ENCODE results near the gene VPS13D. TPM values are rescaled to one million over a fixed set of nuclear protein-coding genes. Genes with fewer than 3 reads are reported as not detected.
A peak's percentile ranks its signal among the peaks of the same experiment; 100 is the strongest.

VPS13D gene
- total RNA-seq, 1 experiment from 2014 or later: 30.7 TPM

- DNase-seq (peak; percentile 37), ATAC-seq (no peak)
- Histone ChIP-seq H3K4me2 (ENCODE audit: low read length) (no peak overlapping the region), H2AFZ (ENCODE audit: low read length) (no peak overlapping the region), H4K20me1 (ENCODE audit: low read length) (no peaks in the 10 kb centered on the region), H3K4me1 (ENCODE audit: insufficient read depth, low read length) (no peaks in the 10 kb centered on the region), H3K27ac (ENCODE audit: low read length) (no peak overlapping the region), H3F3A (ENCODE audit: low read length, unreplicated experiment) (no peaks in the 10 kb centered on the region), H3K36me3 (ENCODE audit: low read depth, low read length) (peaks cover 50% of the 10 kb centered on the region), H3K9me3 (ENCODE audit: low read length) (no peaks in the 10 kb centered on the region), H3K9me2 (replicated peaks; ENCODE audit: low read length) (no peaks in the 10 kb centered on the region), H3K79me2 (ENCODE audit: low read length) (no peaks in the 10 kb centered on the region), H3K27me3 (ENCODE audit: low read length) (no peaks in the 10 kb centered on the region), H3K4me3 (ENCODE audit: low read length) (no peak overlapping the region), H3K9ac (ENCODE audit: low read length) (no peak overlapping the region)
- peak; percentile 74 for TF ChIP-seq CTCF (conservative IDR thresholded peaks at IDR 0.05; ENCODE audit: low read depth, low read length)
- TF ChIP-seq EZH2phosphoT487 (IDR thresholded peaks at IDR 0.05; ENCODE audit: borderline replicate concordance, low read length): no peak
- intact Hi-C loops (cut with micrococcal nuclease): no loop called here
- POLR2A ChIA-PET (ENCODE audit: unreplicated experiment): no interaction called here
- CTCF ChIA-PET: interaction anchor here (0.5 to 1.0 kb wide), 2 partner anchors 14 to 383 kb away, joined by 4 to 5 read pairs; no protein-coding TSS in a partner anchor
- BruUV-seq (replicated peaks): no TSS peak
Measured at GRCh38 chr1:12275370-12275769, 45.5 kb downstream of the VPS13D start.

- BruUV-seq (replicated peaks): no TSS peak
- POLR2A ChIA-PET (ENCODE audit: unreplicated experiment): no interaction called here
- H3K4me1 ChIP-seq (ENCODE audit: insufficient read depth, low read length): no peaks in the 10 kb centered on the region
- H3K36me3 ChIP-seq (ENCODE audit: low read depth, low read length): peaks cover 46% of the 10 kb centered on the region
- no peaks in the 10 kb centered on the region for H4K20me1 ChIP-seq (ENCODE audit: low read length)
- H3K27me3 ChIP-seq (ENCODE audit: low read length): no peaks in the 10 kb centered on the region
- ATAC-seq (peak; percentile 52; the same call in 1 of the 2 replicates), DNase-seq (peak; percentile 53)
- CTCF ChIA-PET: interaction anchor here (0.6 kb wide), 2 partner anchors 151 to 342 kb away, joined by 3 to 11 read pairs; partner anchors contain the start of gene DHRS3
- no peaks in the 10 kb centered on the region for H3K9me2 ChIP-seq (replicated peaks; ENCODE audit: low read length)
- H3F3A ChIP-seq (ENCODE audit: low read length, unreplicated experiment): no peaks in the 10 kb centered on the region
- no peak overlapping the region for H2AFZ ChIP-seq (ENCODE audit: low read length)
- H3K79me2 ChIP-seq (ENCODE audit: low read length): no peaks in the 10 kb centered on the region
- no peak overlapping the region for H3K4me2 ChIP-seq (ENCODE audit: low read length)
- no peaks in the 10 kb centered on the region for H3K9me3 ChIP-seq (ENCODE audit: low read length)
- intact Hi-C loops (cut with micrococcal nuclease): loop anchor here (1.0 to 2.0 kb wide), 2 partner anchors 47 to 151 kb away; no protein-coding TSS in a partner anchor
- no peak overlapping the region for H3K27ac ChIP-seq (ENCODE audit: low read length)
- no peak overlapping the region for H3K9ac ChIP-seq (ENCODE audit: low read length)
- no peak overlapping the region for H3K4me3 ChIP-seq (ENCODE audit: low read length)
- TF ChIP-seq CTCF (conservative IDR thresholded peaks at IDR 0.05; ENCODE audit: low read depth, low read length) (peak; percentile 65), EZH2 (IDR thresholded peaks at IDR 0.05; ENCODE audit: low read length, unreplicated experiment) (no peak)
Measured at GRCh38 chr1:12276225-12276624, 46.4 kb downstream of the VPS13D start.

- TF ChIP-seq EZH2phosphoT487 (IDR thresholded peaks at IDR 0.05; ENCODE audit: borderline replicate concordance, low read length) (no peak), EZH2 (IDR thresholded peaks at IDR 0.05; ENCODE audit: low read length, unreplicated experiment) (no peak), CTCF (conservative IDR thresholded peaks at IDR 0.05; ENCODE audit: low read depth, low read length) (no peak)
- intact Hi-C loops (cut with micrococcal nuclease): no loop called here
- no TSS peak for BruUV-seq (replicated peaks)
- ChIA-PET POLR2A (ENCODE audit: unreplicated experiment) (no interaction called here), CTCF (no interaction called here)
- no peaks in the 10 kb centered on the region for H3K4me1 ChIP-seq (ENCODE audit: insufficient read depth, low read length)
- H3F3A ChIP-seq (ENCODE audit: low read length, unreplicated experiment): no peaks in the 10 kb centered on the region
- H3K4me2 ChIP-seq (ENCODE audit: low read length): no peak overlapping the region
- no peak overlapping the region for H2AFZ ChIP-seq (ENCODE audit: low read length)
- H4K20me1 ChIP-seq (ENCODE audit: low read length): no peaks in the 10 kb centered on the region
- no peaks in the 10 kb centered on the region for H3K27me3 ChIP-seq (ENCODE audit: low read length)
- H3K4me3 ChIP-seq (ENCODE audit: low read length): no peak overlapping the region
- H3K36me3 ChIP-seq (ENCODE audit: low read depth, low read length): peaks cover 54% of the 10 kb centered on the region
- H3K9me2 ChIP-seq (replicated peaks; ENCODE audit: low read length): no peaks in the 10 kb centered on the region
- DNase-seq (no peak), ATAC-seq (no peak)
- H3K9me3 ChIP-seq (ENCODE audit: low read length): no peaks in the 10 kb centered on the region
- no peaks in the 10 kb centered on the region for H3K79me2 ChIP-seq (ENCODE audit: low read length)
- no peak overlapping the region for H3K27ac ChIP-seq (ENCODE audit: low read length)
- no peak overlapping the region for H3K9ac ChIP-seq (ENCODE audit: low read length)
Measured at GRCh38 chr1:12279003-12279402, 49.2 kb downstream of the VPS13D start.

All from PC-3 (cell line).